NCI-H1417 (cell line): Measurements from ENCODE around the gene TANC1.

Source experiments
- DNase-seq, 3 experiments: peaks; one replicate each; lab custom pipeline; 2025; lab: John Stamatoyannopoulos, UW

TANC1 gene

DNA sequence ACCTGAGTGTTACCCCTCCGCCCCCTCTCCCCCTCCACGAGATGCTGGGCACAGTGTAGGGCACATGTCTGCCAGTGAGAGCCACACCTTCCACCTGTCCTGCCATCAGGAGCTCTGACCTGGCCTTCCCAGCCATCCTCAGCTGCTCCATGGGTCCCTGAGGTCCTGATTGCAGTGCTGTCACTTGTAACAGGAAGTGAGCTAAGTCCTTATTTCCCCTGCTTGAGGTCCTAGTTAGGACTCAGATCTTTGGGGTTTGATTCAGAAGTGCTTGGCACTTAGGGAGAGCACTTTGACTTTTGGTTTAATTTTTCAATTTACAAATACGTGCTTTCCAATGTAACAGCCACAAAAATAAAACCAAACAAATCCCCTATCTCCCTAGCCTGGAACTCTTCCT, 192.5 kb downstream of the TANC1 start:
- no peak for DNase-seq

DNA sequence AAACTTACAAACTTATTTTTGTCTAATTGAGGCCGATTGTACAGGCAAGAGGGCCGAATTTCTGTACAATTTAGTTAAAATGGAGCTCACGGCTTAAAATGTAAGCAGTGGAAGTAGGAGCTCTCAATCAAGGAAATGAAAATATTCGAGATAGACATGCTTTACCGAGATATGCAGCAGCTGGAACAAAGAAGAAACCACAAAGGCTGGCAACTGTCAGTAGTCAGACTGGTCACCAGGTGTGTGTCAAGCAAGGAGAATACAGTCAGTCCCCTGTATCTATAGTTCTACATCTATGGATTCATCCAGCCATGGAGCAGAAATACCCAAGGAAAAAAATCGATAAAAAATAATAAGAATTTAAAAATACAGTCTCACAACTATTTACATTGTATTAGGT, 195.5 kb downstream of the TANC1 start:
- DNase-seq = no peak

DNA sequence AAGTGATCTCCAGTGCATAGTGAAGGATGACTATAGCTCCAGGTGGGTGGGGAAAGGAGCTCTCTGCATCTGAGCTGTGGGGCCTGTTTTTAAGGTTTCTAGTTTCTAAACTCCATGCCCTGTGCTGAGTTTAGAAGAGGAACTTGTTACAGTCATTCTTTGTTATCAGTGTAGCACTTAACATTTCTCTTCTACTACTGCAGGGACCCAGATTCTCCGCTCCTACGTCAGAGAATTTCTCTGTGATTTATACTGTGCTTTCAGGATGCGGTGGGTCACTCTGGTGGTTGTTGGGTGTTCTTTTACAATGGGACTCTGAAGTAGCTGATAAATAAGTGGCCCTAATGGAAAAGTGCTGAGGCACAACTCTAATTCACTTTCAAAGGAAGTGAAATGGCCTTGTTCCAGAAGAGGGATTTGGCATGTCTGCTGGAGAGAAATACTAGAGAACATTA, 196.0 kb downstream of the TANC1 start:
- no peak for DNase-seq

DNA sequence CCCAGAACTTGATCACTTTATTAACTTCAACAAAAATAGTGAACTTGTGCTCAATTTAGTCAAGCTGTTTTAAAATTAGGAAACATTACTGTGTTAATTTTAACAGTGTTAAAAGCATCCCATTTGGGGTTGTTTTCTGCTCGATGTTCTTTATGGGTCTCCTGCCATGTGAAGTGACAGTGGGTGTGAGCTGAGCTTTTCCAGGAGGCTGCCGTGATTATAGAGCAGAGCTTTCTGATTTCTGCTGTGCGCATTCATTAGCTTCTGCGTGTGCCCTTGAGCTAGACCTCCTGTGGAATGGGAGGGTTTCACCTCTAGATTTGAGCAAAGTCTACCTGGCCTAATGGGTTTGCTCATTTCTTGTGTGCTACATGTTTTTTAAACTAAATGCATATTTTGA, 196.6 kb downstream of the TANC1 start:
- no peak for DNase-seq

DNA sequence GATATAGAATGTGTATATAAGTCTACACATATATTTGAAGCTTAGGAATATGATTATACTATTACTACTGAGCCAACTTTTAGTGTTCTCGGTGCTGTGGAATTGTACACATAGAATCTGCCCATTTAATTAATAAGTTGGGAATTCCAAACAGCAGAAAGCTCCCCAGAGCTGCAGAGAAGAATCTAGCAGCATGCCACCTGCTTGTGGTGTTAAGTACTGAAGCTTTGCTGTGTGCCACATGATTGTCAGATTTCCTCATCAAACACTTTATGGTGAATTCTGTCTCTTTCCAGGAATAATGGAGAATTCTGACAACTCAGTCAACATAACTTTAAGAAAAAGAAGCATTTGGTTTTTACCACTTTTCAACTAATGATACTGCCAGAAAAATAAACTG, 200.3 kb downstream of the TANC1 start:
- no peak for DNase-seq

DNA sequence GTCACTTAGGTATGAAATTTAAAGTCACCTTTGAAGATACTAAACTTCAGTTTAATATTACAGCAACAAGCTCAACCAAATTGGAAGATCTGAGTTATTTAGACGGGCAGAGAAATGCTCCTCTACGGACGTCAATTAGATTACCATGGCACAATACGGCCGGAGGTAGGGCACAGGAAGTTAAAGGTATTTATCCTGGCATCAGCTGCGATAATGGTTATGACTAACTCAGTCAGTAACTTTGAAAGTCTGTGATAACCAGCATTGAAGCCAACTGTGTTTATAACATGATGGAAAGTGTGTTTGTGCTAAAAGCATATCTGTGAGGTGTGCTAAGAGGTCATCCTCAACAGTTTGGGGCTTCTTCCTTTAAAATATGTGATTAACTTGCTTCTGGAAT, 200.7 kb downstream of the TANC1 start:
- no peak for DNase-seq

DNA sequence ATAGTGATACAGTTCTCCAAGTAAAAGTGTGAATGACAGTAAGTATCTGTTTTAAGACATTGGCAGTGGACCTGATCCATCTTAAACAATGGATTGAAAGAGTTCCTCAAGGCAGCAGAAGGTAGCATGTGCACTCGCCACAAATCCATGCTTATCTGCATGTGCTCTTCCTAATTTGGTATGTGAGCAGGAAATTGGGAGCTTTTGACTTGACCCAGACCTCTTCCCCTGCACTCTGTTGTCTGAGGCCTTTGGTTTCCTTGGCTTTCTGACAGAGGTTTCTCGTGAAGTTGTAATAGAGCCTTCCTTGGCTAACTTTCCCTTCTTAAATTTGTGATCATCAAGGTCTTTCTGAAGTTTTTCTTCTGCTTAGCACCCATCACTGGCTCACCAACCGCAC, 204.0 kb downstream of the TANC1 start:
- DNase-seq = no peak

DNA sequence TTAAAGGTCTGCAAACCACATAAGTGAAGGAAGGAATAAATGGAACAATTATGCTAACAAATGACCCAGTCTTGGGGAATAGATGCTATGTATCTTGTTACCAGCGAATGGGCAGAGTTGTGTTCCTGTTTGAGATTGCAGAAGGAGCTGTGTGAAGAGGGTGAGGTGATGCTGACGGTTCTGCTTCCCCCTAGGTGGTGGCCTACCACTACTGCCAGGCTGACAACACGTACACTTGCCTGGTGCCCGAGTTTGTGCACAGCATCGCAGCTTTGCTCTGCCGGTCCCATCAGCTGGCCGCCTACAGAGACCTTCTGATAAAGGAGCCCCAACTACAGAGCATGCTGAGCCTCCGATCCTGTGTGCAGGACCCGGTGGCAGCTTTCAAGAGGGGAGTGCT, 206.3 kb downstream of the TANC1 start:
- no peak for DNase-seq

DNA sequence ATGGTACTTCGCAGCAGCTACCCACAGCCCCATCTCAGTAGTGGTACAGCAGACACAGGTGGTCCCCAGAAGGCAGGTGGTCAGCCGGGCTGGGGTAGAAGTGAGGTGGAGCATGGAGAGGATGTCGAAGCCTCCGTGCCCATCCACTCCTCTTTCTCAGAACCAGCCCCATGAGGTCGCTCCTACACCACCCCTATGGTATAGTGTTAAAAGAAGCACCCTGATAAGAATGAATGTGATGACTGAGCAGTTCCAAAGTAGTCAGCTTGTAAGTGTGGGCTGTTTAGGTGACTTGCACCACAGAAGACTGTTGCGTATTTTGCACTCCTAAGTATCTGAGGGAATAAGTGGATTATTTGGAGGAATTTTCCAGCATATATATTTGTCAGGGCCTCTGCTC, 206.7 kb downstream of the TANC1 start:
- DNase-seq = no peak

DNA sequence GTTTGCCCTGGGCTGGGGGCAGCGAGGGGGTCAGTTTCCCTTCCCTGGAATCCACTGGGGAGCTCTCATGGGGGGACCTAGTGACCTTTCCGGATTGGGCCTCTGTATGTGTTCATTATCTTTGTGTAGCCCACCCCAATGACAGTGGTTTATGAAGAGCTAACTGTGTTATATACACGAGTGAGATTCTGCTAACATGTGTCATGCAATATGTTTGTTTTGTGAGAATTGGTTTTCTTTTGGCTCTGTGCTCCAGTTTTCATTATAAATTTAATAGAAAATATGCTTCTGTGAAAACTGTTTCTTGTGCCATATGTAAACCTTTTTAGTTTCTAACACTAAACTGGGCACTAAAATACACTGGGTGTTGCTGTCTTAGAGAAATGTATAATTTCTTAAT, 207.5 kb downstream of the TANC1 start:
- DNase-seq = no peak

DNA sequence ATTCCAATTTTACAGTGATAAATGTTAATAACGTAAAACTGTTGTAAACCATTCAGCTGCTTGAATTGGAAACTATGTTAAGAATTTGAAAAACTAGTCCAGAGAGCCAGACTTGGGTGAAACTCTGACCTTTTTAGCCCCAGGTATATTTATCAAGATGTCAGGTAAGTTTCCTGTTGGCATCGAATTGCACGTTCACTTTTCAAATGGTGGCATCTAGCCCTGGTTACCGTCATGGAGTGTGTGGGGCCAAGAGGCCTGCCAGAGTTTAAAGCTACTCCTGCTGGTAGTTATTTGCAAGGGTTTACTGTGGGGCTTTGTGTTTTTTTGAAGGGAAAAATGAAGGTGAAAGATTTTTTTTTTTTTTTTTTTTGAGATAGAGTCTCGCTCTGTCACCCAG, 208.1 kb downstream of the TANC1 start:
- DNase-seq = no peak

DNA sequence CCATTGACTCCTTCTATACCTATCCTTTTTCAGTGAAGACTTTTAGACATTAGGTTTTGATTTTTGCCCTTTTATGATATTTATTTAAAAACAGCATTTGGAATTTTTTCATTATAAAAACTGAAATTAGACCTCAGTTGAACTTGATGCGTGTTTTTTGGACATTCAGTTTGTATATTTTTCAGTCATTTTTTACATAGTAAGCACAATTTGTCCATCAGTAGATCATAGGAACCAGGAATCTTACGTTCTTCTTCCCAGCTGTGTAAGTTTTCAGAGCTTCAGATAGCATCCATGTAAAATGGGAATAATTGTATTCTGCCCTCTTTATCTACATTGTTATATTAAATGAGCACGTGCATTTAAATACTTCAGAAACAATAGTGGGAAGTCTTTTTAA, 208.9 kb downstream of the TANC1 start:
- DNase-seq = no peak

DNA sequence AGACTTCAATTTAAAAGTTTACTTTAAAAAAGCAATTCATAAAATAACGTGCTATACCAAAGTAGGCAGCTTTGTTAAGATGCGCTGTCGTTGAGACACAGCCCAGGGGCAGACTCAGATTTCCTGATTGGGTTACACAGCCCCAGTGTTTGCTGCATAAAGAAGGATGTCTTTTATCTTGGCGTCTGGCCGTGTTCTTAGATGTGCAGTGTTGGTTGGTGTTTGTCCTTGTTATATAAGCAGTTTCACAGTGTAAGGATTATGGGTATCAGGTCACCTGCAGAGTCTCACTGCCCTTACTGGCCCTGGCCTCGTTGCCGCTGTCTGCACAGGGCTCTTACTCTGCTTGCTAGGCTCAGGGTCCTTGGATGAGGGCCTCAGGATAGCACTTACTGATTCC, 209.5 kb downstream of the TANC1 start:
- peak in 1 of 3 experiments; percentile 26 for DNase-seq

DNA sequence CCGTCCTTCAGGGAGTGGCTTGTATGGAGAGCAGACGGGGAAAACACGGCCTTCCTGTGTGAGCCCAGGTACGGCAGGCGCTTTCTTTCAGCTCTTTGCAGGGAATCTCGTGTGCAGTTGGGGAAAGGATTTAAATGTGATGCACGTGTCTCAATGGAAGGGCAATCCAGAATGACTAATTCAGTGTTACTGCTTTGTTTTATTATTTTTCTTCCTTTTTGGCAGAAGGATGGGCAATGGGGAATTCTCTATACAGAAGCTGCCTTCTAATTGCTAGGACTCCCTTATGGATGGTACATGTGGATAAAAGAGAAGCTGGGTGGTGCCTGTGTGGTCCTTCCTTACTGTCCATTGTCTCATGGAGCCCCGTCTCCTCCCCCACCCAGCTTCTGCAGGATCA, 210.7 kb downstream of the TANC1 start:
- DNase-seq = no peak

DNA sequence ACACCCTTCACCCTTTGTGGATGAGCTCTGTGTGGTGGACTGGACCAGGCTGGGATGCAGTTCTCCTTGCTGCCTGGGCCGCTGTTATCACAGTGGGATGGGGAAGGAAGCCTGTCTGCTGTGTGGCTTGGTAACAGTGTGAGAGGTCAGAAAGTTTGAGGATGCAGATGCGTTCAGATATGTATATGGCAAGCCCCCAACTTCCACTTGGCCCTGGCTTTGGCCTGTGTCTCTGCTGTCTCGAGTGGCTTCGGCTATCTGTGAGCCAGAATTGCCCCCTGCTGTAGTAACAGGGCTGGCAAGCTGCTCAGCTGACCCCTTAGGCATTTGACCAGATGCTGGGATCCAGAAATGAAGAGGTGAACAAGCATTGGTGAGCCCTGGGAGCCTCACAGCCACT, 211.3 kb downstream of the TANC1 start:
- no peak for DNase-seq

DNA sequence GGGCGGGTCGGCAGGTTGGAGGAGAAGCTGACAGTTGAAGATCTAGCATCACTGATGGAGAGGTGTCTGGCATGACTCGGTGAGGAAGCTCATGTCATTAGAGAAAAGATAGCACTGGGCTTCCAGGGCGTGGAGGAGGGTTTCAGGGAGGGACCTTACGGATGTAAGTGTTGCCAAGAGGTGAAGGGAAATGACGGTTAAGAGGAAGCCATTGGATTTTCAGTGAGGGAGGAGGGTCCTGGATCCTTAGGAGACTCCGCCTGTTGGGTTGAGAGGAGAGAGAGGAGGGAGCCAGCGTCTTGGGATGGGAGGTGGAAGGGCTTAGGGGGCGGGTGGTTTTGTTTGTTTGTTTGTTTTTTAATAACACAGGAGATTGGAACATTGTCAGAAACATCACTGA, 214.9 kb downstream of the TANC1 start:
- no peak for DNase-seq

DNA sequence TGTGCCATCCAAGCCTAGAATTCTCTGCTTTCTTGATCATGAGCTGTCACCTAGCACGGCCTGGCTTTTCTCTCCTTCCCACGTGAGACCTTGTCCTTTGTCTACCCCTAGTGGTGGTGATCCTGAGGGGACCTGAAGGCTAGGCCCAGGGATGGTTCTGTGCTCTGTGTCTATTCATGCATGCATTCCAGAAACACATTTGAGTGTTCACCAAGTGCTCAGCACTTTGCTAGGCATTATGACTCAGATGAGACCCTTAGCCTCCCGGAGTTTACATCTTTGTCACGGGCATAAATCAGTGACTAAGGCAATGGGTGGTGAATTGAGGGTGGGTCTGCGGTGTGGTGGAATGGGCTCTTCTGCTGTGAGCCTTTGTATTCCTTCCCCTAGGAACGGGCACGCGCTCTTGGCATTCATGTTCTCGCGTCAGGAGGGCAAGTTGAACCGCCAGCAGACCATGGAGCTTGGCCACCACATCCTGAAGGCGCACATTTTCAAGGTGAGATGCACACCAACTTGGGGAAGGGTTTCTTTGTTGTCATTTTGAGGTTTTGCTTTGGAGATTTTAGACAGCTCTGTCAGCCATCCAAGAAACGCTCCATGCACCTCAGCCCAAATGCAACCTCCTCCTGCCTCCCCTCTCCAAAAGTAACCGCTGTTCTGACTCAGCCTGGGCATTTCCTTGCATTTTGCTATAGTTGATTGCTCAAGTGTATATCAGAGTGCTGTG, 217.1 kb downstream of the TANC1 start:
- no peak for DNase-seq

DNA sequence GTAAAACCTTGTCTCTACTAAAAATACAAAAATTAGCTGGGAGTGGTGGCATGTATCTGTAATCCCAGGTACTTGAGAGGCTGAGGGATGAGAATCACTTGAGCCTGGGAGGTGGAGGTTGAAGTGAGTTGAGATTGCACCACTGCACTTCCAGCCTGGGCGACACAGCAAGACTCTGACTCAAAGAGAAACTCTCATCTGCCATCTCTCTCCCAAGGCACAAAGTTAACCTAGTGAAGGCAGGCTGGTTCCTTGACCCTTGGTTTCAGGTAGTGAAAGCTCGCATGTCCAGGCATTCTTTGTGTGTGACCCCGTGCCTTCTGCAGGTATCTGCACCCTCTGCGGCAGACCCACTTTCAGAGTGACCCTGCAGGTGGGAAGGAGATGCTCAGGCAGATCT, 218.0 kb downstream of the TANC1 start:
- DNase-seq = no peak

DNA sequence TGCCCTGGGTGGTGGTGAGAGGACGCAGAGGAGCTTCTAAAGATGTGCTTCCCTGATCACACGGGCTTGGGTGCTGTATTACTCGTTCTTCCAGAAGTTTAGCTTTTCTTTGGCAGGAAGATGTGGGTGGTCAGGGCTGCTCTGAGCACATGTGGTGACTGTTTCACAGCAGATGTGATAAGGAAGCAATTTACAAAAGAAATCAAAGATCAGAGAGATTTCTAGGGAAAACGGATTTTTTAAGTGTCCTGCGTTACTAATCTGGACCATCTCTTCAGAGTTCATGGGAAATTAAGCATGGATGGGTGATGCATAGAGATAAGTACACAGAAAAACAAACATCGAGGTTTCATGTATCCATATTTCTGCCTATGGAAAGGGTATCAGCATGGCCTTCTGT, 218.7 kb downstream of the TANC1 start:
- no peak for DNase-seq

DNA sequence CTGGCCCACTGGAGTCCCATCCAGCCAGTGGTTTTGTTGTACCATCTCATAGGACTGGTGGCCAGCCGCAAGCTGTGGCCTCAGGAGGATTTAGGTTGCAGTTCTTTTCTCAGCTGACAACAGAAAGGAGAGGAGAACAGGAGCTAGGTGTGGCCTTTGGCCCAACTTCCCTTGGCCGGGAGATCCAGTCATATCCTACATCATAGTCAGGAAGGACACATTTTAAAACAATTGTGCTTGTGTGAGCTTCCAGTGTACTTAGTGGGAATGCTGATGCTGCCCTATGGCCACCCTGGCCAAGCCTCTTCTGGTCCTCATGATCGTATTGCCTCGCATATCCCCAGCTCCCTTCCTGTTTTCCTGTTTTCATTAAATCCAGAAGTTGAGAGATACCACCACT, 220.0 kb downstream of the TANC1 start:
- DNase-seq = no peak

DNA sequence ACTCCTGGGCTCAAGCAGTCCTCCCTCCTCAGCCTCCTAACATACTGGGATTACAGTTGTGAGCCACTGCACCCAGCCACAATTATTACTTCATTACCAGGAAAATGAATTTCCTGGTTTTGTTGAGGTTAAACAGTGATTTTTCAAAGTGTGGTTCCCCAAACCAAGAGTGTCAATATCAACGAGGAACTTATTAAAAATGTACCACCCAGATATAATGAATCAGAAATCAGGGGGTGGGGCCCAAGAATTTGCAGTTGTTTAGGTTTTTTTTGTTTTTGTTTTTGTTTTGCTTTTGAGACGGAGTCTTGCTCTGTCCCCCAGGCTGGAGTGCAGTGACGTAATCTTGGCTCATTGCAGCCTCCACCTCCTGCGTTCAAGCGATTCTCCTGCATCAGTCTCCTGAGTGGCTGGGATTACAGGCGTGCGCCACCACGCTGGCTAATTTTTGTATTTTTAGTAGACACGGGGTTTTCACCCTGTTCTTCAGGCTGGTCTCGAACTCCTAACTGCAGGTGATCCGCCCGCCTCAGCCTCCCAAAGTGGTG, 224.0 kb downstream of the TANC1 start:
- no peak for DNase-seq

DNA sequence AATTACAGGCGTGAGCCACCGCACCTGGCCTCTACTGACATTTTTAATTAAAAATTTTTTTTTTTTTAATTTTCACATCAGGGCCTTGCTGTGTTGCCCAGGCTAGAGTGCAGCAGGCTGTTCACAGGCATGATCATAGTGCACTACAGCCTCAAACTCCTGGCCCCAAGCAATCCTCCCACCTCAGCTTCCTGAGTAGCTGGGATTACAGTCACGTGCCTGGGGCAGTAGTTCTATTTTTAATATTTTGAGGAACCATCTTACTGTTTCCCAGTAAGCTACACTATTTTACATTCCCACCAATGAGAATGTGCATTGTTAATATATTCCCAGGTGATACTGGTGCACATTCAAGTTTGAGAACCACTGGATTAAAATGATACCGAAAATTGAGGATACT, 225.4 kb downstream of the TANC1 start:
- DNase-seq = no peak

DNA sequence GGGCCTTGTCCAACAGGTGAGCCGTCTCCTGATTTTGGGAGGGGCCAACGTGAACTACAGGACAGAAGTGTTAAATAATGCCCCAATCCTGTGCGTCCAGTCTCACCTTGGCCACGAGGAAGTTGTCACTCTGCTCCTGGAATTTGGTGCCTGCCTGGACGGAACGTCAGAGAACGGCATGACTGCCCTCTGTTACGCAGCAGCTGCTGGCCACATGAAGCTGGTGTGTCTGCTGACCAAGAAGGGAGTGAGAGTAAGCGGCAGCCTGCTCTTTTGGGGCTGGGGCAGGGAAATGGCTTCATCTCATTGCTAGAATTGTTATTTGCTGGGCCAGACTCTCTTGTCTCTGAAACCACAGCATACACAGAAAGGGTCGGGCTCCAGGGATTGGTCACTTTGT, 225.8 kb downstream of the TANC1 start:
- no peak for DNase-seq

DNA sequence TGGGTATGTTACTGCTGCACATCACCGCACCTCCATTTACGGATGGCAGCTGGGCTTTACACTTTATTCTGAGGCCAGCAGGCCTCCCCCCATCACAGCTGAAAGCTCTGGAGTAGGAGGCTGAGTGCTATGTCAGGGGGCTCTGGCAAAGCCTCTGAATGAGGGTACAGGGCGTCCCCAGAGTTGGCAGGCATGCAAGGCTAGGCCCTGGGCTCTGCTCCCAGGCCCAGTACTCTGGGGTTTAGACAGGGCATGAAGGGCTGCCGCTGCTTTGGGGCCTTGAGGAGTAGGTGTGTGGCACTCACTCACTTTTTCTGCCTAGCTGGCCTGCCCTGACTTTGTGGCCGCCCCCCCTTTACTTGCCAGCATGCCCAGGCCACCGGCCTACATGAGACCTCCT, 227.3 kb downstream of the TANC1 start:
- no peak for DNase-seq
